Superior temporal gyrus (tissue), 1 donor: ENCODE results near the gene CD164L2.

Experiments
- DNase-seq: peaks from one replicate; pipeline ENCODE4 v3.0.0-alpha.2; 2016; ENCODE audit errors: extremely low spot score

Gene CD164L2

GRCh38 chr1:27346991-27347624 lies 36.0 kb downstream of the CD164L2 start:
- DNase-seq: no peak

- no peak for DNase-seq
These were observed 36.8 kb downstream of the CD164L2 start for GRCh38 chr1:27346357-27346756.

DNA sequence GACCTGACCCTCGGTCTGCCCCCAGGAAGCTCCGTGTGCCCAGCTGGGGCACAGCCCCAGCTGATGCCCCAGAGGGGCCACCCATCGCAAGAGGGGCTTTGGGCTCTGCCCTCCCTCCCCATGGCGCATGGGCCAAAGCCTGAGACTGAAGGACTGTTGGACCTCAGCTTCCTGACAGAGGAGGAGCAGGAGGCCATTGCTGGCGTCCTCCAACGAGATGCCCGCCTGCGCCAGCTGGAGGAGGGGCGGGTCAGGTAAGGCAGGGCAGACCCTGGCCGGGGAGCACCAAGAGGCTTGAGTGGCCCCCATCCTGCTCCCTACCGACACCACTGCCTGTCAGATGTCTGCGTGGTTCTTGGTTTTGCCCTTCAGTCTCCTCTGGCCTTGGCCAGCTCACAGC lies 37.9 kb downstream of the CD164L2 start:
- DNase-seq: no peak

GRCh38 chr1:27343639-27344025 lies 39.5 kb downstream of the CD164L2 start:
- DNase-seq: no peak

DNA sequence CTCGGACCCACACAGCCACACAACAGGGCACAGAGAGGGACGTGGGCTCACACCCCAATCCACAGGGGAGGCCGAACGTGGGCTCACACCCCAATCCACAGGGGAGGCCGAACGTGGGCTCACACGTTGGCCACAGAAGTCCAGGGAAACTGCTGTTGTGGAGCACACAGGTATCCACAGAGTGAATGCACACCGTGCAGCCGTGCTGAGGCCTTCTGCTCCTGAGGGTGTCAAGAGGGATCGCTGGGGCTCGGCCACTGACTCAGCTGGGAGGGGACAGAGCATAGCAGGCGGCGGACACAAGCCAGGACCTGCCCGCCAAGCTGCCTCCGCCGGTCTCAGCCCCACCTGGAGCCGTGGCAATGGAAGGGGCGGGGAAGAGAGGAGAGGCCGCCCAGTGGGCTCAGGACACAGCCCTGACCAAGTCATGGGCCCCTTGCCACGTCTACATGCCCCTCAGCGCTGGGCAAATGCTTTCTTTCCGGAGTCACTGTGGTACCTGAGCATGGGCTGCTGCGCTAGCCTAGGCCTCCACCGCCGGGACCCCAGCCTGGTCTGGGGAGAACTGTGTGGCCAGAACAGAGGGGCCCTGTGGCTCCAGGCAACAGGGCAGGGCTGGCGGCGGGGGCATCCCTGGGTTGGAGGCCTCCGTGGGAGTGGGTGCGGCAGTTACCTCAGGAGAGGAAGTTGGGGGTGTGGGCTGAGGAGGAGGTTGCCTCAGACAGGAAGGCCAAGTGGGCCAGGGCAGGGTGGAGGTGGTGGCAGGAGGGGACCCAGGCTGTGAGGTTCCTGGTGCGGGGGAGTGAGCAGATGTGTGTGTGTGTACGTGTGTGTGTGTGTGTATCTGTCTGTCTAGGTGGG lies 40.1 kb downstream of the CD164L2 start:
- no peak for DNase-seq

GRCh38 chr1:27342391-27342777 lies 40.7 kb downstream of the CD164L2 start:
- no peak for DNase-seq

- DNase-seq: peak; percentile 22
These were observed 41.4 kb downstream of the CD164L2 start, which contains the start of gene SYTL1 for GRCh38 chr1:27341525-27342252. SYTL1 (plus strand) TSS chr1:27342022; CDS start chr1:27345335, 3,313 bp downstream.

DNA sequence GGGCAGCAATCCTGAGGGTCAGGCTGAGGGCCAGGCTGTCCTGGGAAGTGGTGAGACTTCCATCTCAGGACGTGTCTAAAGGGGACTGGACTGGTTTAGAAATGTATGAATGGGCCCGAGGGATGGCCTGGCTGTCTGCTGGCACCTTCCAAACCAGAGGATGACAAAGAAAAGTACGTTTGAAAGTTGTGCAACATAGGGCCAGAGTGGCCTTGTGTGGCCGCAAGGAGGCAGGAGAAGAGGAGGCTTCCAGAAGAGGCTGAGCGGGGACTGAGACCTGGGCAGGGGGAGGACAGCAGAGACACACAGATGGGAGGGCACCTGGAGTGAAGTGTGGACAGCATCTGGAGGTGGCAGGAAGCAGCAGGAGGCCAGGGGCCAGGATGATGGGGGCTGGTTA lies 43.9 kb downstream of the CD164L2 start:
- no peak for DNase-seq

- DNase-seq: no peak
These were observed 44.4 kb downstream of the CD164L2 start for GRCh38 chr1:27338751-27339150.

DNA sequence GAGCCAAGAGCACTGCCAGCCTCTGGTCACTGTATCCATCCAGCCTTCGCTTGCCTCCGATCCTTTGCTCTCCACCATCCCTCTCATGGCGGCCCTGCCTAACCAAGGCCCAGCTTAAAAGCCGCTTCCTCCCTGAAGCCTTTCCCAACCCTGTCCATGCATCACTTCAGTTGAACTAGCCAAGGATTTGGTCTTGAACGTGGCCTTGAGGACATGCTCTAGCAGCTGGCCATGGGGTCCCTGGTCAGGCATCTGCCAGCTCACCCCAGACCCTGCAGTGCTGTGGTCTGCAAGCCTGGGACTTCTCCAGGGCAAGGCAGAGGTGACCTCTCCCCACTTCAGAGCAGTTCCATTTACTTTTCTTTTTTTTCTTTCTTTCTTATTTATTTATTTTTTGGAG lies 46.4 kb downstream of the CD164L2 start:
- DNase-seq: no peak

DNA sequence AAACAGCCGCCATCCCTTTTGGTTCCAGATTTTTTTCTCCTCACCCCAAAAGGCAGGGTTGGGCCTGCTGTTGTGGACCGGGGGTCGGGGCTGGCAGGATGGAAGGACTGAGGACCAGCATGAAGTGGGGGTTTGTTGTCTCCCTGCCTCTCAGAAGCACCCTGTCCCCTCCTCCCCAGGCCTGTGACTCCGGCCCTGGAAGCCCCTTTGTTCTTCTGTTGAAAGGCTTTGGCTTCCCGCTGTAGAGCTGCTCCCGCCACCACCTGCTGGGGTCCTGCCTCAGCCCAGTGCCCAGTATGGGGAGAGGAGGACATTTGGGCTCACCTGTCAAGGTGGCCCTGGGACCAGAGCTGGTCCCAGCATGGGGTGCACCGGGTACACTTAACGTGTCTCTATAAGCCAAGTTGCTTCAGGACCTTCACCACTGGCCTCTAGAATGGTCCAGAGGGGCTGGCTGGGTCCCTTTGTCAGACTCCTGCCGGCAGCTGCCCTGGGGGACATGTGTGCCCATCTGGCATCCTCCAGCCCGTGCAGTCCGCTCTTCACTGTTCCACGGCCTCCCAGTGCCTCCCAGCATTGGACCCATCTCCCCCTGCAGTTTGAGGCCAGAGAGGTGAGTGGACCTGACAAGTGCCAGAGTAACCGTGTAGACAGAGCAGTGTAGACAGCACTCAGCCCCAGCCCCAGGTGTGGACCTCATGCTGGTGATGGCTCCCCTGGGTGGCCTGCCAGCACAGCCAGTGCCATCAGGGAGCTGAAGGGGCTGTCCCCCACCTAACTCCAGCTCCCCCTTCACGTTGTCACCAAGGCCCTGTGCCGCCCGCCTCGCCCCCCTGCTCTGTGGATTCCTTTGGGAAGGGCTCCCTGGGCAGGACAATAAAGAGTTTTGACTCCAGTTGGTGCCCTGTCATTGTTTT lies 47.4 kb downstream of the CD164L2 start:
- no peak for DNase-seq

DNA sequence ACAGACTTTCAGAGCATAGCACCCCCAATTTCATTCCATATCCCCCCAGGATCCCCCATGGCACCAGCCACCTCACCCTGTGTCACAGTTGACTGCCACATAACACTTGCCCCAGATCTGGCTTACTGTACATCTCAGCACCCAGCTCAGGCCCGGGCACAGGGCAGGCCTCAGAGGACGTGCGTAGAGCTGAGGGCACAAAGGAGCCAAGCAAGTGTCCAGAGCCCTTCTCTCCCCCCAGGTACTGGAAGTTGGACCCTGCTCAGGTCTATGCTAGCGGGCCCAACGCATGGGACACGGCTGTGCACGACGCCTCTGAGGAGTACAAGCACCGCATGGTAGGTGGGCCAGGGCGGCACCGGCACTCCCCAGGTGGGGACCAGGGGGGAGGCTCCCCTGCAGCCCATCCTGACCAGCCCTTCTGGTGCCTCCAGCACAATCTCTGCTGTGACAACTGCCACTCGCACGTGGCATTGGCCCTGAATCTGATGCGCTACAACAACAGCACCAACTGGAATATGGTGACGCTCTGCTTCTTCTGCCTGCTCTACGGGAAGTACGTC lies 49.3 kb downstream of the CD164L2 start:
- no peak for DNase-seq

GRCh38 chr1:27332536-27333281 lies 50.4 kb downstream of the CD164L2 start:
- peak; percentile 56 for DNase-seq

- no peak for DNase-seq
These were observed 51.2 kb downstream of the CD164L2 start for GRCh38 chr1:27331922-27332321.

DNA sequence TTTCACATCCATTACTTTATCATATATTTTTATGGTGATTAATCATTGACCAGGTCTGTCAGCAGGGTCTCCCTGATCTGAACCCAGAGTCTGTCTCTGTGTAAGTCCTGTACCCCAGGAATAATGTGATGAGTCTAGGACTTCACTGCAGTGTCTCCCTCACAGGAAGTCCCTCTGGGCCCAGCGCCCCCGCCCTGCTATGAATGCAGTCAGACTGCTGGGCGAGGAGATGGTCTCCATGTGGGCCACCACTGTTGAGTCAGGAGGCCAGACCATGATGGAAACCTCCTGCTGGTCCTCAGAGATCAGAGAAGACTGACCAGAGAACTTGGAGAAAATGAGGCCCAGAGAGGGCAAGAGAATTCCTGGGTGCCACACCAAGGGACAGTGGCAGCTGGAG lies 51.7 kb downstream of the CD164L2 start:
- no peak for DNase-seq

DNA sequence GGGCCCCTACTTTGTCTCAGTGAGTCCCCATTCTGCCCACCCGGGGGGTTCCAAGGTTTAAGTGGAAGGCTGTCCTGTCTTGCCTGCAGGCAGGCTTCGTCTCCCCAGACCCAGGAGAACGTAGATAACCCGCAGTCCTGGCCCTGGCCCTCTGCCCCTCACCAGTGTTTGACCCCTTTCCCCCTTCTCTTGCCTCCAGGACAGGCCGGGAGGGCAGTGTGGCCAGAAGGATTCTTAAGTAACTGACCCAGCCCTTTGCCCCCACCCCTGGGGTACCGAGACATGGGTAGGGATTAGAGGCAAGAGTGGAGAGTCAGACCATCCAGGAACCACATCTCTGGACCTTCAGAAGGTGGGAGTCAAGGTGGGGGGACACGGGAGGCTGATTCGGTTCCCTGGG lies 52.3 kb downstream of the CD164L2 start:
- no peak for DNase-seq
